Astrocyte (in vitro differentiated cells and primary cell): ENCODE measurements around the gene ZFPM1.

Source experiments
- CTCF ChIP-seq: IDR thresholded peaks from 2 replicates; pipeline ENCODE4 v1.5.1; 2011; ENCODE audit warnings: low read depth, mild to moderate bottlenecking, inconsistent platforms, low read length, moderate library complexity; ENCODE audit not compliant: insufficient read depth
- EZH2 ChIP-seq: IDR thresholded peaks from 2 replicates; pipeline ENCODE4 v1.6.1; 2012; ENCODE audit warnings: mild to moderate bottlenecking, low read length, inconsistent platforms; ENCODE audit not compliant: insufficient read depth

DNA sequence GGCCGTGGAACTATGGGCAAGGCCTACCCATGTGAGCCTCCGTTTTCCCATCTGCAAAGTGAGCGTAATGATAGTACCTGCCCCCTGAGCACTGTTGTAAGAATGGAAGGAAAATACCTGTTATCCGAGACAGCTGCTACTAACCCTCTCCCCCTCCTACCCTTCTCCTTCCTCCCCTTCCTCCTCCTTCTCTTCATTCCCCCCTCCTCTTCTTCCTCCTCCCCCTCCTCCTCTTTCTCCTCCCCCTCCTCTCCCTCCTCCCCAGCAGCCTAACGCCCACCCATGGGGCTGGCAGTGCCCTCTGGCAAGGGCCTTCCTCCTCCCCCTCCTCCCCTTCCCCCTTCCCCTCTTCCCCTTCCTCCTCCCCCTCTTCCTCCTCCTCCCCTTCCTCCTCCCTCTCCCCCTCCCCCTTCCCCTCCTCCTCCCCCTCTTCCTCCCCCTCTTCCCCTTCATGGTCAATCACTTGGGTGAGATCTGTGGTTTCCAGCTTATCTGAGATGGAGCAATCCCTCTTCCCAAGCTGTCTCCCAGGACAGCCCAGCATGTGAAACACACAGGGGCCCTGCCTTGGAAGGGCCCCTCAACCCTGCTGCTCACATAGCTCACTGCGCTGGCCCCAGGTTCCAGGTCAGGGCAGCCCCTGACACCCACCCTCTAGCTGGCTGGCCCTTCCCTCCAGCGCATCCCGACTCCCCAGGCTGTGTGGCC, 6.4 kb downstream of the ZFPM1 start:
- no peak for TF ChIP-seq CTCF
- TF ChIP-seq EZH2: no peak
